Measurements from ENCODE around the gene KLHL1. TPM values are rescaled to one million over a fixed set of nuclear protein-coding genes. Genes with fewer than 3 reads are reported as not detected.

The KLHL1 gene
- total and polyA plus RNA-seq, 4 donors = 0.14 TPM; not detected in 3

GRCh38 chr13:70034286-70034685 lies 74.0 kb downstream of the KLHL1 start:
- Histone ChIP-seq H3K4me3 (no peak overlapping the region), H3K9me3 (ENCODE audit: control insufficient read depth in 4 of 4, insufficient read depth in 3 of 4, low read length in 3 of 4) (no peaks in the 10 kb centered on the region), H3K9ac (ENCODE audit: insufficient read depth in 1 of 2, low read length in 2 of 2) (no peak overlapping the region), H3K4me1 (ENCODE audit: control insufficient read depth in 5 of 5, insufficient read depth in 5 of 5, low read length in 5 of 5) (no peaks in the 10 kb centered on the region), H3K27ac (ENCODE audit: low read depth in 1 of 2, low read length in 1 of 2) (no peak overlapping the region), H3K27me3 (ENCODE audit: control insufficient read depth in 3 of 3, insufficient read depth in 3 of 3, low read length in 2 of 3) (no peaks in the 10 kb centered on the region), H3K36me3 (ENCODE audit: control insufficient read depth in 4 of 4, insufficient read depth in 4 of 4, low read length in 4 of 4) (no peaks in the 10 kb centered on the region)
- DNase-seq (no peak), ATAC-seq (ENCODE audit: insufficient read depth, low FRiP score) (no peak)
- TF ChIP-seq, protein P1, sequence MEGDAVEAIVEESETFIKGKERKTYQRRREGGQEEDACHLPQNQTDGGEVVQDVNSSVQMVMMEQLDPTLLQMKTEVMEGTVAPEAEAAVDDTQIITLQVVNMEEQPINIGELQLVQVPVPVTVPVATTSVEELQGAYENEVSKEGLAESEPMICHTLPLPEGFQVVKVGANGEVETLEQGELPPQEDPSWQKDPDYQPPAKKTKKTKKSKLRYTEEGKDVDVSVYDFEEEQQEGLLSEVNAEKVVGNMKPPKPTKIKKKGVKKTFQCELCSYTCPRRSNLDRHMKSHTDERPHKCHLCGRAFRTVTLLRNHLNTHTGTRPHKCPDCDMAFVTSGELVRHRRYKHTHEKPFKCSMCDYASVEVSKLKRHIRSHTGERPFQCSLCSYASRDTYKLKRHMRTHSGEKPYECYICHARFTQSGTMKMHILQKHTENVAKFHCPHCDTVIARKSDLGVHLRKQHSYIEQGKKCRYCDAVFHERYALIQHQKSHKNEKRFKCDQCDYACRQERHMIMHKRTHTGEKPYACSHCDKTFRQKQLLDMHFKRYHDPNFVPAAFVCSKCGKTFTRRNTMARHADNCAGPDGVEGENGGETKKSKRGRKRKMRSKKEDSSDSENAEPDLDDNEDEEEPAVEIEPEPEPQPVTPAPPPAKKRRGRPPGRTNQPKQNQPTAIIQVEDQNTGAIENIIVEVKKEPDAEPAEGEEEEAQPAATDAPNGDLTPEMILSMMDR (IDR thresholded peaks at IDR 0.05; ENCODE audit: control extremely low read depth, extremely low read depth) = no peak

DNA sequence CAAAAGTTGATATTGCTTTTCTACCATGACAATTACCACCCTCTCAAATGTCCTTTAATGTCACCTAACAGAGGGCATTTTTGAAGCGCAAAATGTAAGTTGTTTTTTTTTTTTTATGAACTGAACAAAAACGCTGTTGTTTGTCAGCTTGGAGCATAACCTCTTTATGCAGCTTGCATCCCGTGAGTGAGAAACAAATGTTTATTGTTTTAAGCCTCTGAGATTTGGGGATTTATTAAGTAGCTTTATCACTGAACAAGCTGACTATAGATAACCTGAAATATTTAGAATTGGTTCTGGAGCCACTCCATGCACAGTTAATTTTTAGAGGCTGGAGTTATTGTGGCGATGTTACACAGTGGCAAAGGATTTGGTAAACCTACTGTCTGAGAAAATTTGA lies 80.7 kb downstream of the KLHL1 start:
- no peak overlapping the region for H3K4me3 ChIP-seq
- H3K27me3 ChIP-seq (ENCODE audit: control insufficient read depth in 3 of 3, insufficient read depth in 3 of 3, low read length in 2 of 3) = no peaks in the 10 kb centered on the region
- H3K27ac ChIP-seq (ENCODE audit: low read depth in 1 of 2, low read length in 1 of 2) = no peak overlapping the region
- H3K36me3 ChIP-seq (ENCODE audit: control insufficient read depth in 4 of 4, insufficient read depth in 4 of 4, low read length in 4 of 4) = no peaks in the 10 kb centered on the region
- no peak overlapping the region for H3K9ac ChIP-seq (ENCODE audit: insufficient read depth in 1 of 2, low read length in 2 of 2)
- no peaks in the 10 kb centered on the region for H3K9me3 ChIP-seq (ENCODE audit: control insufficient read depth in 4 of 4, insufficient read depth in 3 of 4, low read length in 3 of 4)
- no peaks in the 10 kb centered on the region for H3K4me1 ChIP-seq (ENCODE audit: control insufficient read depth in 5 of 5, insufficient read depth in 5 of 5, low read length in 5 of 5)
- ATAC-seq (ENCODE audit: insufficient read depth, low FRiP score) (no peak), DNase-seq (no peak)
- TF ChIP-seq, protein P1 (IDR thresholded peaks at IDR 0.05; ENCODE audit: control extremely low read depth, extremely low read depth) = no peak
- WGBS, 2 donors = 67 to 68% methylated on average over 4 of the region's 4 CpGs

- H3K4me3 ChIP-seq = no peak overlapping the region
- ATAC-seq (ENCODE audit: insufficient read depth, low FRiP score) (no peak), DNase-seq (no peak)
- 84 to 85% methylated on average over 2 of the region's 2 CpGs for WGBS, 2 donors
- no peaks in the 10 kb centered on the region for H3K4me1 ChIP-seq (ENCODE audit: control insufficient read depth in 5 of 5, insufficient read depth in 5 of 5, low read length in 5 of 5)
- TF ChIP-seq, protein P1 (IDR thresholded peaks at IDR 0.05; ENCODE audit: control extremely low read depth, extremely low read depth) = no peak
- no peak overlapping the region for H3K27ac ChIP-seq (ENCODE audit: low read depth in 1 of 2, low read length in 1 of 2)
- no peaks in the 10 kb centered on the region for H3K9me3 ChIP-seq (ENCODE audit: control insufficient read depth in 4 of 4, insufficient read depth in 3 of 4, low read length in 3 of 4)
- no peaks in the 10 kb centered on the region for H3K36me3 ChIP-seq (ENCODE audit: control insufficient read depth in 4 of 4, insufficient read depth in 4 of 4, low read length in 4 of 4)
- no peaks in the 10 kb centered on the region for H3K27me3 ChIP-seq (ENCODE audit: control insufficient read depth in 3 of 3, insufficient read depth in 3 of 3, low read length in 2 of 3)
- H3K9ac ChIP-seq (ENCODE audit: insufficient read depth in 1 of 2, low read length in 2 of 2) = no peak overlapping the region
Measured at GRCh38 chr13:70023516-70023915, 84.7 kb downstream of the KLHL1 start.

DNA sequence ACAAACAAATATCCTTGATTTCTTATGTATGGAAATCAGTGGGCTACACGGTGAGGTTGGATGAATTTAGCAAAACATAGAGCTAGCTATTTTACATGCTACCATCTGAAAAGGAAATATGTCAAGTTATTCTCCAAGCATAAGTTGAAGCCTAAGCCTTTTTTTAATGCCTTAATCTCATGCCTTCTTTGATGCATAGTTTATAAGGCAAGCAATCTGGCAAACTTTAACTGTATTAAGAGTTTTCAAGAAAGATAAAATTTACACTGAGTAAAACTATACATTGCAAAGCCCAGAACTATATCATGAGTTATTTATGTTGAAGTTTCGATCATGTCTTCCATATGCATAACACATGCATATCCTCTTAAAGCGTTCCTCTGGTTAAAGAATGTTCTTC lies 85.6 kb downstream of the KLHL1 start:
- Histone ChIP-seq H3K4me1 (ENCODE audit: control insufficient read depth in 5 of 5, insufficient read depth in 5 of 5, low read length in 5 of 5) (no peaks in the 10 kb centered on the region), H3K4me3 (no peak overlapping the region), H3K9me3 (ENCODE audit: control insufficient read depth in 4 of 4, insufficient read depth in 3 of 4, low read length in 3 of 4) (no peaks in the 10 kb centered on the region), H3K36me3 (ENCODE audit: control insufficient read depth in 4 of 4, insufficient read depth in 4 of 4, low read length in 4 of 4) (no peaks in the 10 kb centered on the region), H3K9ac (ENCODE audit: insufficient read depth in 1 of 2, low read length in 2 of 2) (no peak overlapping the region), H3K27ac (ENCODE audit: low read depth in 1 of 2, low read length in 1 of 2) (no peak overlapping the region), H3K27me3 (ENCODE audit: control insufficient read depth in 3 of 3, insufficient read depth in 3 of 3, low read length in 2 of 3) (no peaks in the 10 kb centered on the region)
- TF ChIP-seq, protein P1 (IDR thresholded peaks at IDR 0.05; ENCODE audit: control extremely low read depth, extremely low read depth) = no peak
- DNase-seq (no peak), ATAC-seq (ENCODE audit: insufficient read depth, low FRiP score) (no peak)
- WGBS, 2 donors = 86 to 88% methylated on average over 3 of the region's 3 CpGs
